Nucleus accumbens (tissue), 56 donors: Measurements from ENCODE around the gene DNAH6.

Experiments used
- DNase-seq, 56 donors: peaks; one replicate each; lab custom pipeline; 2025; lab: John Stamatoyannopoulos, UW

DNAH6 gene

GRCh38 chr2:84686783-84687476 is 170.6 kb downstream of the DNAH6 start:
- DNase-seq: no peak

- no peak for DNase-seq
These were observed 171.3 kb downstream of the DNAH6 start for GRCh38 chr2:84687498-84688149.

GRCh38 chr2:84690225-84690624 is 173.9 kb downstream of the DNAH6 start:
- no peak for DNase-seq

GRCh38 chr2:84694088-84694622 is 177.9 kb downstream of the DNAH6 start:
- no peak for DNase-seq

- DNase-seq: no peak
These were observed 181.6 kb downstream of the DNAH6 start for GRCh38 chr2:84697895-84698294.

- no peak for DNase-seq
These were observed 183.7 kb downstream of the DNAH6 start for GRCh38 chr2:84700006-84700405.

- no peak for DNase-seq
These were observed 185.6 kb downstream of the DNAH6 start for GRCh38 chr2:84701880-84702279.

GRCh38 chr2:84702941-84703340 is 186.6 kb downstream of the DNAH6 start:
- DNase-seq: no peak

GRCh38 chr2:84703831-84704230 is 187.5 kb downstream of the DNAH6 start:
- no peak for DNase-seq

- no peak for DNase-seq
These were observed 188.4 kb downstream of the DNAH6 start for GRCh38 chr2:84704505-84705244.

- DNase-seq: no peak
These were observed 189.6 kb downstream of the DNAH6 start for GRCh38 chr2:84705858-84706257.

GRCh38 chr2:84708442-84708841 is 192.1 kb downstream of the DNAH6 start:
- no peak for DNase-seq

GRCh38 chr2:84711651-84712050 is 195.4 kb downstream of the DNAH6 start:
- DNase-seq: no peak

- DNase-seq: no peak
These were observed 197.1 kb downstream of the DNAH6 start for GRCh38 chr2:84713441-84713840.

GRCh38 chr2:84716564-84716963 is 200.3 kb downstream of the DNAH6 start:
- DNase-seq: no peak

- DNase-seq: no peak
These were observed 201.0 kb downstream of the DNAH6 start for GRCh38 chr2:84717302-84717701.

- DNase-seq: no peak
These were observed 203.1 kb downstream of the DNAH6 start for GRCh38 chr2:84719434-84719833.

- no peak for DNase-seq
These were observed 207.5 kb downstream of the DNAH6 start for GRCh38 chr2:84723831-84724230.

GRCh38 chr2:84725717-84726116 is 209.4 kb downstream of the DNAH6 start:
- DNase-seq: no peak

GRCh38 chr2:84727315-84727714 is 211.0 kb downstream of the DNAH6 start:
- no peak for DNase-seq

- no peak for DNase-seq
These were observed 212.9 kb downstream of the DNAH6 start for GRCh38 chr2:84729224-84729623.
